Pancreas (tissue), 10 donors: Measurements from ENCODE around the gene USF2. TPM values are rescaled to one million over a fixed set of nuclear protein-coding genes. Genes with fewer than 3 reads are reported as not detected.

Source experiments
- ATAC-seq, 4 donors: fragments of 200-7000 bp; cut with Tn5 transposase; one replicate each; pipeline versions ENCODE4 v1.8.0 to v1.9.1; 2020; ENCODE audit warnings: mild to moderate bottlenecking in 4 of 4, moderate library complexity in 4 of 4
- DNase-seq, 6 donors: peaks; one replicate each; pipeline ENCODE4 v3.0.0-alpha.2; 2020
- FAIRE-seq: peaks from 2 replicates; lab custom pipeline; 2012; peaks lifted over from hg19 to GRCh38; lab: Jason Lieb, UNC
- H3K27ac ChIP-seq, 4 donors: fragments of 200-600 bp; sonication (generic); 1 replicate in 3 of 4; 2 replicates in 1 of 4; pipeline versions ENCODE4 v1.5.0 to v1.8.0; 2020
- H3K27me3 ChIP-seq, 4 donors: fragments of 200-600 bp; one replicate each; pipeline ENCODE4 v1.8.0; 2021
- H3K36me3 ChIP-seq, 3 donors: fragments of 200-600 bp; sonication (generic) in 1 of 3; one replicate each; pipeline versions ENCODE4 v1.5.0 to v1.8.0; 2020 to 2021
- H3K4me1 ChIP-seq, 3 donors: fragments of 200-600 bp; one replicate each; pipeline ENCODE4 v1.8.0; 2021
- H3K4me3 ChIP-seq, 4 donors: fragments of 200-600 bp; sonication (generic) in 2 of 4; one replicate each; pipeline versions ENCODE4 v1.5.0 to v1.8.0; 2020 to 2021
- H3K9me3 ChIP-seq, 4 donors: fragments of 200-600 bp; one replicate each; pipeline ENCODE4 v1.8.0; 2021
- WGBS, 2 donors: extraction: QIAGEN DNeasy Blood & Tissue Kit; methylation state at CpG; one replicate each; pipeline ENCODE4 v1.1.7; 2013; 5-methylcytosine and 5-hydroxymethylcytosine counted together
- intact Hi-C, 3 donors: fragments of 100-400 bp; cut with DNase I; formaldehyde crosslinking; loops; one replicate each; pipeline versions ENCODE4 v1.11.1 to v1.14.2; 2022
- polyA plus RNA-seq, 2 donors: library from polyadenylated mRNA; stranded (reverse); fragments of 200-250 nt; gene quantifications; one replicate each; pipeline ENCODE4 v1.2.3, GENCODE V29; 2013
- total RNA-seq, 6 donors: library from RNA; stranded (reverse); fragmentation: NEBNext Ultra II Directional in 4 of 6; extraction: Animal tissue kit (Norgen Biotek cat#: 25700) in 4 of 6; gene quantifications; one replicate each; pipeline versions ENCODE4 v1.2.1 to v1.2.4, GENCODE V29; 2021 to 2023
- TF ChIP-seq, protein P1 (sequence below), 4 donors: fragments of 200-600 bp; sonication (generic) in 3 of 4; IDR thresholded peaks; one replicate each; pipeline versions ENCODE4 v1.5.0 to v1.8.0; 2021; ENCODE audit warnings: antibody characterized with exemption in 4 of 4
- donor health status: healthy with polysubstance abuse.
- donor health status: DM: no; HTN: no; CAD: no; lungs with moderate emphysema.
- donor health status: DM: no; HTN: no; CAD: no.
- donor health status: control.
- donor health status: control.
- donor health status: Bipolar disorder and iron deficiency.
- donor health status: DM: yes; HTN: yes; CAD: no.
- donor health status: DM: no; HTN: no; CAD: no.
- donor health status: DM: no; HTN: no; CAD: no.
- donor health status: DM: yes; HTN: yes; CAD: no.

The USF2 gene
- total and polyA plus RNA-seq, 8 donors = 46.4 to 112 (median 60.6) TPM

DNA sequence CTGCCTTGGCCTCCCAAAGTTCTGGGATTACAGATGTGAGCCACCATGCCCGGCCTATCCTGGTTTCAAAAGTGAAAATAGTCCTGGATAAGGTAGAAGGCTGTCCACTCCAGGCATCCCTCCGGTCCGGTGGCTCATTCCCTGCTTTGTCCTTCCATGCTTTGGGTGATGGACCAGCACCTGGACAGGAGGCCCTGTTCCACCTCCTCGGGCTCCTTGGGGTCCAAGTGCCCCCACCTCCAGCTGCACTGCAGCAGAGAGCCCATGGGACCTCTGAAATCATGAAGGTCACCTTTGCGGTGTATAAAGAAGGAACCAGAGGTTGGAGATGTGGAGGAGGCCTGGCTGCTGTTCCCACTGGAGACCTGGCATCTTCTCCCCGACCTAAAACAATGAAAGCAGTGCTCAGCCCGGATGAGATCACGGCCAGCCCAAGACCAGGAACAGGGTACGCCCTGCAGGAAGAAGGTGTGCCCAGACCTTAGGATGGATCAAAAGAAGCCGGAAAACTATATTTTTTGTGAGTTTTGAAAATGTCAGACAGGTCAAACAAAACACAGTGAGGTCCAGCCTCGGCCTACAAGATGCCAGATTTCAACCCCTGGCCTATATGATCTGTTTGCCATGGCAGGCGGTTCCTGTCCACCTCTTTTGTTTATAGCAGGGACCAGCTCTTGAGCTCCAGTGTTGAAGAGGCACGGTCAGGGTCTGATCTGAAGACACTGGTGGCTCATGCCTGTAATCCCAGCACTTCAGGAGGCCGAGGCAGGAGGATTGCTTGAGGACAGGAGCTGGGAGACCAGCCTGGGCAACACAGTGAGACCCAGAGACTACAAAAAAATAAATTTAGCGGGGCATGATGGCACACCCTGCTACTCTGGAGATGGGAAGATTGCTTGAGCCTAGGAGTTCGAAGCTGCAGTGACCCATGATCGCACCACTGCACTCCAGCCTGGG, 14.1 kb upstream of the USF2 start:
- TF ChIP-seq, protein P1, sequence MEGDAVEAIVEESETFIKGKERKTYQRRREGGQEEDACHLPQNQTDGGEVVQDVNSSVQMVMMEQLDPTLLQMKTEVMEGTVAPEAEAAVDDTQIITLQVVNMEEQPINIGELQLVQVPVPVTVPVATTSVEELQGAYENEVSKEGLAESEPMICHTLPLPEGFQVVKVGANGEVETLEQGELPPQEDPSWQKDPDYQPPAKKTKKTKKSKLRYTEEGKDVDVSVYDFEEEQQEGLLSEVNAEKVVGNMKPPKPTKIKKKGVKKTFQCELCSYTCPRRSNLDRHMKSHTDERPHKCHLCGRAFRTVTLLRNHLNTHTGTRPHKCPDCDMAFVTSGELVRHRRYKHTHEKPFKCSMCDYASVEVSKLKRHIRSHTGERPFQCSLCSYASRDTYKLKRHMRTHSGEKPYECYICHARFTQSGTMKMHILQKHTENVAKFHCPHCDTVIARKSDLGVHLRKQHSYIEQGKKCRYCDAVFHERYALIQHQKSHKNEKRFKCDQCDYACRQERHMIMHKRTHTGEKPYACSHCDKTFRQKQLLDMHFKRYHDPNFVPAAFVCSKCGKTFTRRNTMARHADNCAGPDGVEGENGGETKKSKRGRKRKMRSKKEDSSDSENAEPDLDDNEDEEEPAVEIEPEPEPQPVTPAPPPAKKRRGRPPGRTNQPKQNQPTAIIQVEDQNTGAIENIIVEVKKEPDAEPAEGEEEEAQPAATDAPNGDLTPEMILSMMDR (IDR thresholded peaks at IDR 0.05) = no peak
- no peaks in the 10 kb centered on the region for H3K9me3 ChIP-seq
- ATAC-seq (no peak), DNase-seq (no peak), FAIRE-seq (no peak)
- WGBS, 2 donors = 93 to 95% methylated on average over 17 of the region's 17 CpGs
- no peak overlapping the region for H3K4me3 ChIP-seq
- intact Hi-C loops = no loop called here
- peaks cover 0 to 15% (median 4%) of the 10 kb centered on the region in 3 donors for H3K4me1 ChIP-seq
- H3K27ac ChIP-seq = peak overlapping the region in 1 of 4 donors; percentile 54
- H3K36me3 ChIP-seq = peaks cover 3 to 18% (median 10%) of the 10 kb centered on the region in 3 donors
- H3K27me3 ChIP-seq = no peaks in the 10 kb centered on the region

DNA sequence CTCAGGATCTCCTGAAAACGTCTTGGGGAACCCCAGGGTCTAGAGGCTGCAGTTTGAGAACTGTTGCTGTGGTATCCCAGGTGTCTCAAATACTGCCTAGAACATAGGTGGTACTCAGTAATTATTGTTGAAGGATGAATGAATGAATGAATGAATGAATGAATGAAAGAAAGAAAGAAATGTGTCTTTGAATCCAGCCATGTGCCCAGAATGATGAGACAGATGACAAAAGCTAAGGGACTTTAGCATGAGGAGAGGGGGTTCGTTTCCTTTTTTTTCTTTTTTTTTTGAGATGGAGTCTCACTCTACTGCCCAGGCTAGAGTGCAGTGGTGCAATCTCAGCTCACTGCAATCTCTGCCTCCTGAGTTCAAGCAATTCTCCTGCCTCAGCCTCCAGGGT, 12.2 kb upstream of the USF2 start:
- H3K27ac ChIP-seq = no peak overlapping the region
- H3K27me3 ChIP-seq = no peaks in the 10 kb centered on the region
- DNase-seq (no peak), FAIRE-seq (no peak), ATAC-seq (no peak)
- H3K4me1 ChIP-seq = peaks cover 0 to 9% (median 4%) of the 10 kb centered on the region in 3 donors
- intact Hi-C loops = no loop called here
- 46 to 51% methylated on average over 2 of the region's 2 CpGs for WGBS, 2 donors
- H3K36me3 ChIP-seq = peaks cover 3 to 22% (median 6%) of the 10 kb centered on the region in 3 donors
- TF ChIP-seq, protein P1 (IDR thresholded peaks at IDR 0.05) = no peak
- H3K9me3 ChIP-seq = no peaks in the 10 kb centered on the region
- no peak overlapping the region for H3K4me3 ChIP-seq

DNA sequence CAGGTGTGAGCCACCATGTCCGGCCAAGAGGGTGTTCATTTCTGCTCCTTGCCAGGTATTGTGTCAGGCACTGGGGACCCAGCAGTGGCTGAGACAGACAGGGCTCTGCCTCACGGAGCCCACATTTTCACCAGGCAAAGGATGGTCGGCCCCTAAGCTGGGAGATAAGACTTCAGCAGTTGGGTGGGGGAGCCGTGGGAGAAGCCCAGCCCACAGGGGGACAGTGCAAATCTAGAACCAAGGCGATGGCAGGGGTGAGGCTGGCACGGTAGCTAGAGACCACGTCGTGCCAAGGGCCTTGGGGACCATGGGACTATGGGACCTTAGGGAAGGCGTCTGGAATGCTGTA, 11.7 kb upstream of the USF2 start:
- Histone ChIP-seq H3K27ac (no peak overlapping the region), H3K27me3 (no peaks in the 10 kb centered on the region), H3K4me1 (peaks cover 0 to 9% (median 4%) of the 10 kb centered on the region in 3 donors), H3K36me3 (peaks cover 3 to 22% (median 6%) of the 10 kb centered on the region in 3 donors), H3K4me3 (no peak overlapping the region), H3K9me3 (no peaks in the 10 kb centered on the region)
- TF ChIP-seq, protein P1 (IDR thresholded peaks at IDR 0.05) = no peak
- DNase-seq = peak in 4 of 6 donors; percentile 10 to 43 (median 31)
- no peak for ATAC-seq
- intact Hi-C loops = no loop called here
- 83 to 90% methylated on average over 9 of the region's 9 CpGs for WGBS, 2 donors
- no peak for FAIRE-seq

DNA sequence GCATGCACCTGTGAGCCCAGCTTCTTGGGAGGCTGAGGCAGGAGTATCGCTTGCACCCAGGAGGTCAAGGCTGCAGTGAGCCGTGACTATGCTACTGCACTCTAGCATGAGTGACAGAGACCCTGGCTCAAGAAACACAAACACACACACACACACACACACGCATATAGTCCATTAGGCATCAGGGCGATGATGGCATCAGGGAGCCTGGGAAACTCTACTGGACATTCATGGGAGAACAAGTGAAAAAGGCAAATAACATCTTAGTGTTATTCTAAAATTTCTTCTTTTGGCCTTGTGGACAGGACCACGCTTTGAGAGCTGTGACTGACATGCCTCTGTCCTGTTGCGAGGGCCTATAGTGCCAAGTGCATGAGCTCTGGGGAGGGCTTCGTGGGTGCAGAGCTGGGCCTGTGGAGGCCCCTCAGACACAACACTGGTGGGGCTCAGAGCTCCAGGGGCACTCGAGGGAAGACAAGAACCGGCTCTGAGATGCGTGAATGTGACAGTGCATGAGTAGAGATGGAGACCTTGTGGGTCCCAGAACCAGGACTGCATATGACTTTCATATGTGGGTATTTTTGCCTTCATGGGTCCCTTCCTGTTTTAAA, 8.0 kb upstream of the USF2 start:
- 81 to 82% methylated on average over 10 of the region's 10 CpGs for WGBS, 2 donors
- FAIRE-seq = no peak

More for the DNA sequence above, 8.0 kb upstream of the USF2 start:
- intact Hi-C loops = no loop called here
- H3K9me3 ChIP-seq = no peaks in the 10 kb centered on the region
- no peak overlapping the region for H3K27ac ChIP-seq
- no peak overlapping the region for H3K4me3 ChIP-seq
- TF ChIP-seq, protein P1 (IDR thresholded peaks at IDR 0.05) = no peak
- DNase-seq (peak in 4 of 6 donors; percentile 10 to 41 (median 26)), ATAC-seq (no peak)
- H3K4me1 ChIP-seq = peaks cover 8 to 9% (median 9%) of the 10 kb centered on the region in 3 donors
- H3K27me3 ChIP-seq = no peaks in the 10 kb centered on the region
- H3K36me3 ChIP-seq = peaks cover 0 to 10% (median 0%) of the 10 kb centered on the region in 3 donors
